Mesodermal cell (in vitro differentiated cells): ENCODE results near the gene HTR2C.
"Not testable (repeated sequence)": the region's sequence is repeated elsewhere in the genome, so short reads cannot be mapped to it uniquely, and the experiment has no call there.

Experiments used
- H3K27ac ChIP-seq: 2 replicates; pipeline ENCODE4 v1.7.0; 2013; ENCODE audit warnings: mild to moderate bottlenecking, low read depth, low read length, moderate library complexity; ENCODE audit not compliant: severe bottlenecking
- H3K36me3 ChIP-seq: 2 replicates; pipeline ENCODE4 v1.7.1; 2013; ENCODE audit warnings: mild to moderate bottlenecking, low read length, moderate library complexity; ENCODE audit not compliant: control insufficient read depth, insufficient read depth
- H3K4me1 ChIP-seq: one replicate; pipeline ENCODE4 v1.7.1; 2013; ENCODE audit warnings: mild to moderate bottlenecking, low read length; ENCODE audit not compliant: insufficient read depth, control insufficient read depth, poor library complexity, severe bottlenecking
- H3K4me3 ChIP-seq: 2 replicates; pipeline ENCODE4 v1.7.0; 2013; ENCODE audit warnings: low read length, control low read depth, mild to moderate bottlenecking; ENCODE audit not compliant: insufficient read depth, poor library complexity, severe bottlenecking; ENCODE audit errors: extremely low read depth
- H3K9me3 ChIP-seq: 2 replicates; pipeline ENCODE4 v1.7.1; 2013; ENCODE audit warnings: mild to moderate bottlenecking, low read length, moderate library complexity; ENCODE audit not compliant: control insufficient read depth
- WGBS, 2 experiments: methylation state at CpG; one replicate each; pipeline ENCODE4 v1.1.5; 2013; ENCODE audit warnings: missing lambda C conversion rate in 2 of 2; ENCODE audit not compliant: insufficient coverage in 2 of 2; 5-methylcytosine and 5-hydroxymethylcytosine counted together

The HTR2C gene

GRCh38 chrX:114606619-114607018, 22.7 kb downstream of the HTR2C start:
- WGBS, 2 experiments: 100% methylated on average over 2 of the region's 10 CpGs; no CpG with 5 or more reads in 1 of the 2 experiments
- H3K9me3 ChIP-seq, H3K4me1 ChIP-seq, H3K4me3 ChIP-seq, H3K27ac ChIP-seq, H3K36me3 ChIP-seq: not testable (repeated sequence)

- WGBS, 2 experiments: no CpG with 5 or more reads among the region's 11 CpGs
- Histone ChIP-seq H3K9me3 (no peaks in the 10 kb centered on the region), H3K36me3 (no peaks in the 10 kb centered on the region), H3K27ac (no peak overlapping the region), H3K4me1 (no peaks in the 10 kb centered on the region), H3K4me3 (no peak overlapping the region)
These were observed 27.2 kb downstream of the HTR2C start for GRCh38 chrX:114611018-114611619.

- H3K4me3 ChIP-seq: no peak overlapping the region
- no peaks in the 10 kb centered on the region for H3K4me1 ChIP-seq
- no peaks in the 10 kb centered on the region for H3K9me3 ChIP-seq
- no peaks in the 10 kb centered on the region for H3K36me3 ChIP-seq
- H3K27ac ChIP-seq: no peak overlapping the region
These were observed 31.9 kb downstream of the HTR2C start for GRCh38 chrX:114615765-114616164.

DNA sequence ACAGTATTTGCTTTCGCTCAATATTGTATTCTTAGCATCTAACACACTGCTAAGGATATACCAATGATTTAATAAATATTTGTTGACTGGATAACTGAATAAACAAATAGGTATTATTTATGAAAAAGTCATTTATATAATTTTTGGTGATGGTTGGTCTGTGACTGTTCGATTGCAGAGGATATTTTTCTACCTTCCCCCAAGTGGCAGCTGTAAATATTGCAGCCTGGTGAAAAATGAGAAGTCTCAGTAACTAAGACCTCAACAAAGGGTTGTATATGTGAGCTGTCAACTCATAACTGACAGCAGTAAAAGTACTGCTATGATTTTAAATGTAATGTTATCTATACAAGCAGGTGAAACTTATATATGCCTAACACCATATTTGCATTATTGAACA, 36.0 kb downstream of the HTR2C start:
- no CpG with 5 or more reads among the region's 2 CpGs for WGBS, 2 experiments
- no peaks in the 10 kb centered on the region for H3K4me1 ChIP-seq
- H3K9me3 ChIP-seq: no peaks in the 10 kb centered on the region
- no peak overlapping the region for H3K27ac ChIP-seq
- H3K4me3 ChIP-seq: no peak overlapping the region
- no peaks in the 10 kb centered on the region for H3K36me3 ChIP-seq

GRCh38 chrX:114626323-114626722, 42.4 kb downstream of the HTR2C start:
- Histone ChIP-seq H3K9me3 (no peaks in the 10 kb centered on the region), H3K27ac (no peak overlapping the region), H3K4me1 (no peaks in the 10 kb centered on the region), H3K4me3 (no peak overlapping the region), H3K36me3 (no peaks in the 10 kb centered on the region)

DNA sequence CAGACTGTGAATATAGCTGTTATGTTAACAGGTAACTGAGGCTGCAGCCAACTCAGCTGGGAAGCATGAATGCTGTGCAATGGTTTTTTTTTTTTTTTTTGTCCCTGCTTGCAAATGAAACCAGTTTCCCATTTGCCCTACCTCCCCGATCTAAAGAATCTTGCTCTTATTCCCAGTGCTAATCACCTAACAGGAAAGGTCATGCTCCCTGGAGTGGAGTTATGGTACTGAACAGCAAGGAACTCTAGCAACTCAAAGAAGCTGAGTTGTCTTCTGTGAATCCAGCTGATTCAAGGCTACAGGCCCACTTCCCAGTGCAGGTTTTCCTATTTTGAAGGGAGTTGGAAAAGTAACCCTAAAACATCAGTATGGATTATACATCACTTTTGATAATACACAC, 52.1 kb downstream of the HTR2C start:
- Histone ChIP-seq H3K4me1 (no peaks in the 10 kb centered on the region), H3K36me3 (no peaks in the 10 kb centered on the region), H3K4me3 (no peak overlapping the region), H3K9me3 (no peaks in the 10 kb centered on the region), H3K27ac (no peak overlapping the region)
- WGBS, 2 experiments: no CpG with 5 or more reads among the region's 1 CpG

DNA sequence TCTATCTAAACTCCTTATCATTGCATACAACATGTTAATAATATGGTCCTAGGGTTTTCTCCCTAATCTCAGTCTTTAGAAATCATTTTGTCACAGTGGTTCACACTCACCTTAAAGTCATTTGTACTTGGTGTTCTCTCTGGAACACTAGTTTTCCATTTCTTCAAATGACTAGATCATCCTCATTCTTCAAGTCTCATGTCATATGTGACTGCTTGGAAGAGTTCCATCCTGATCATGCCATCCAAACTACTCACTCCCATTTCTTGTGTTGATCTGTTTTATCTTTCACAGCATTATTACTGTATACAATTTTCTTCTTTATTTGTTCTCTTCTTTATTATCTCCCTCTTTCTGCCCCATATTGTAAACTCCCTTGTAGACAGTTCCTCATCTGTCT, 66.5 kb downstream of the HTR2C start:
- Histone ChIP-seq H3K36me3 (no peaks in the 10 kb centered on the region), H3K4me3 (no peak overlapping the region), H3K27ac (no peak overlapping the region), H3K9me3 (no peaks in the 10 kb centered on the region), H3K4me1 (no peaks in the 10 kb centered on the region)

DNA sequence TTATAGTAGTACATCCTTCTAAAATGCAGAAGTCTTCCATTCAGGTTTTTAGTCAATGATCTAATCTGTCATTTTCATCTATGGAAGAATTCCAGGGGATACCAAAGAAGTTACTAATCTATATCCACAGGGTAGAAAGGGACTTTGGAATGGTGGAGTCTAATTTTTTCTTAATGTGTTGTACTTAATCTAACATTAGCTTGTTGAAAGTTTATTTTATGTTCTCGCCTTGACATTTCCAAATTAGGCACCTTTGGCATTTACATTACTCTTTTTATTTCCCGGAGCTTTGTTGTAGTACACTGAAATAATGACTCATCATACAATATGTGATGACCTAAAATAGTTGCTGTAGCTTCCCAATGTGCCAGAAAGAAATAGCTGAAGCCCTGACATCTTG, 91.5 kb downstream of the HTR2C start:
- no peak overlapping the region for H3K27ac ChIP-seq
- no CpG with 5 or more reads among the region's 2 CpGs for WGBS, 2 experiments
- H3K9me3 ChIP-seq: no peaks in the 10 kb centered on the region
- no peaks in the 10 kb centered on the region for H3K36me3 ChIP-seq
- H3K4me1 ChIP-seq: no peaks in the 10 kb centered on the region
- no peak overlapping the region for H3K4me3 ChIP-seq

GRCh38 chrX:114700533-114700932, 116.6 kb downstream of the HTR2C start:
- H3K4me1 ChIP-seq, H3K36me3 ChIP-seq, H3K27ac ChIP-seq, H3K4me3 ChIP-seq, H3K9me3 ChIP-seq: not testable (repeated sequence)
- 100% methylated on average over 1 to 6 of the region's 17 CpGs for WGBS, 2 experiments

- Histone ChIP-seq H3K4me1 (no peaks in the 10 kb centered on the region), H3K27ac (no peak overlapping the region), H3K4me3 (no peak overlapping the region), H3K9me3 (no peaks in the 10 kb centered on the region), H3K36me3 (no peaks in the 10 kb centered on the region)
- WGBS, 2 experiments: 67% methylated on average over 1 of the region's 1 CpG; no CpG with 5 or more reads in 1 of the 2 experiments
These were observed 125.5 kb downstream of the HTR2C start for GRCh38 chrX:114709406-114709805.

DNA sequence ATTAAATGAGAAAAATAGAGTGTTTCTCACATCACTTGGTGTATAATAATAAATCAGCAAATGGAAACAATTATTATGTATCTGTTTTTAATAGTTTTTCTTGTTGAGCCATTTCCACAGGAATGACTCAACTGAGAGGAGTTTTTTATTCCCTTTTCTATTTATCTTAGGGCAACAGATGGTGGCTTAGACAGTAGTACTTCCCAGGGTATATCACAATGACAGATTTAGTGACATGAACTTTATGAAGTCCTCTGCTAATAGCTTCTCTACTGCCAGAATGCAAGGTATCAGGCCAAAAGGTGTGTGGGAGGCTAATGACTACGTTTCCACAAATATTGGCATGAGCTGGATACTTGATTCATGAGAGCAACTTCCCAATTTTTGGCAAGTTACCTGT, 126.7 kb downstream of the HTR2C start:
- Histone ChIP-seq H3K4me3 (no peak overlapping the region), H3K4me1 (no peaks in the 10 kb centered on the region), H3K36me3 (no peaks in the 10 kb centered on the region), H3K27ac (no peak overlapping the region), H3K9me3 (no peaks in the 10 kb centered on the region)
- WGBS, 2 experiments: no CpG with 5 or more reads among the region's 1 CpG

- WGBS, 2 experiments: no CpG with 5 or more reads among the region's 3 CpGs
- H3K4me1 ChIP-seq: no peaks in the 10 kb centered on the region
- H3K27ac ChIP-seq: no peak overlapping the region
- no peaks in the 10 kb centered on the region for H3K9me3 ChIP-seq
- H3K4me3 ChIP-seq: no peak overlapping the region
- H3K36me3 ChIP-seq: no peaks in the 10 kb centered on the region
These were observed 128.6 kb downstream of the HTR2C start for GRCh38 chrX:114712466-114712865.
